ENCODE data around the gene NOS1AP. TPM values are rescaled to one million over a fixed set of nuclear protein-coding genes. Genes with fewer than 3 reads are reported as not detected.

NOS1AP gene
- total RNA-seq, 4 donors from 2014 or later: 0.99 to 9.0 (median 4.0) TPM

DNA sequence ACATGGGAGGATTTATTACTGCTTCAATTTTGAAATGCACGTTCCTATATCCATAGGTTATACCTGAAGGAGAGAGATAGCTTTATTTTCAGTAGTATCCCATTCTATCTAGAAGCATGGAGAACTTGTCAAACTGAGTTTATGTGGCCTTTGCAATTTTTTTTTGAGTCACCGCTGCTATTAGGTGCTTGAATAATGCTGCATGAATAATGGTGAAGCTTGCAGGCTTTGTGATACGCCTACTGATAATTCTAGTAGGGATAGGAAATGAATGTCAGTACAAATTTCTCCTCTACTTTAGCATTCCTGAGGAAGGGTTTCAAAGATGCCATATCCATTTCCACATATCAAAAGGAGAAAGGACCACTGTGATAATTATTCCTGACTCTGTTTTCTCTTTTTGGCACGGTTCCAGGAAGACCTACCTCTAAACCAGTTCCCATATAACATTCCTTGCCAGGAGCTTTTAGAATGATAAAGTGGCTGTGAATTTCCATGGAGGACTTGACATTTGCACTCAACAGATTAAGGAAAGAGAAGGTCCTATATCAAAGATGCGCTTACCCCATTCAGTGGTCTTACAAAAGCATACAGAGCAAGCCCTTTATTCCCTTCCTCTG lies 223.7 kb downstream of the NOS1AP start:
- intact Hi-C loops (cut with DNase I): no loop called here
- TF ChIP-seq, protein P1, sequence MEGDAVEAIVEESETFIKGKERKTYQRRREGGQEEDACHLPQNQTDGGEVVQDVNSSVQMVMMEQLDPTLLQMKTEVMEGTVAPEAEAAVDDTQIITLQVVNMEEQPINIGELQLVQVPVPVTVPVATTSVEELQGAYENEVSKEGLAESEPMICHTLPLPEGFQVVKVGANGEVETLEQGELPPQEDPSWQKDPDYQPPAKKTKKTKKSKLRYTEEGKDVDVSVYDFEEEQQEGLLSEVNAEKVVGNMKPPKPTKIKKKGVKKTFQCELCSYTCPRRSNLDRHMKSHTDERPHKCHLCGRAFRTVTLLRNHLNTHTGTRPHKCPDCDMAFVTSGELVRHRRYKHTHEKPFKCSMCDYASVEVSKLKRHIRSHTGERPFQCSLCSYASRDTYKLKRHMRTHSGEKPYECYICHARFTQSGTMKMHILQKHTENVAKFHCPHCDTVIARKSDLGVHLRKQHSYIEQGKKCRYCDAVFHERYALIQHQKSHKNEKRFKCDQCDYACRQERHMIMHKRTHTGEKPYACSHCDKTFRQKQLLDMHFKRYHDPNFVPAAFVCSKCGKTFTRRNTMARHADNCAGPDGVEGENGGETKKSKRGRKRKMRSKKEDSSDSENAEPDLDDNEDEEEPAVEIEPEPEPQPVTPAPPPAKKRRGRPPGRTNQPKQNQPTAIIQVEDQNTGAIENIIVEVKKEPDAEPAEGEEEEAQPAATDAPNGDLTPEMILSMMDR (IDR thresholded peaks at IDR 0.05): no peak
- TF ChIP-seq EP300 (IDR thresholded peaks at IDR 0.05): no peak
- no peak for TF ChIP-seq POLR2A (IDR thresholded peaks at IDR 0.05; ENCODE audit: low read depth)
- TF ChIP-seq POLR2AphosphoS5 (IDR thresholded peaks at IDR 0.05): no peak
- peaks cover 0 to 12% (median 6%) of the 10 kb centered on the region in 4 donors for H3K4me1 ChIP-seq
- no peaks in the 10 kb centered on the region for H3K36me3 ChIP-seq
- WGBS: 73% methylated on average over 5 of the region's 5 CpGs
- no peak overlapping the region for H3K4me3 ChIP-seq
- no peak overlapping the region for H3K27ac ChIP-seq (replicated peaks in 1 of 4)
- H3K27me3 ChIP-seq: no peaks in the 10 kb centered on the region
- H3K9me3 ChIP-seq: no peaks in the 10 kb centered on the region
- no peak for DNase-seq (ENCODE audit: extremely low spot score)

DNA sequence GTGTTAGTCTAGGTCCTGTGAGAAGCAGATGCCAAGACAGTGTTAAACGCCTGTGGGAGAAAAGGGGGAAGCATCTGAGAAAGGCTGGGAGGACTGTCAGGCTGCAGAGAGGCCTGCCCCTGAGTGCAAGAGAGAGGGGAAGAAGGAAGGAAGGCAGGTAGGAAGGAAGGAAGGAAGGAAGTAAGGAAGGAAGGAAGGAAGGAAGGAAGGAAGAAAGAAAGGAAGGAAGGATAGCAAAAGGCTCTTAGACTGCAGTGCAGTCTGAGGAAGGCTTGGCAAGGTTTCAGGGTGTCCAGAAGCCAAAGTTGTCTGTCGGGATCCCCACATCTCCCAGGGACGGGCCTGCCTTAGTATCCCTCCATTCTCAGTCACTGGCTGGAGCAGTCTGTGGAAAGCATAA lies 224.5 kb downstream of the NOS1AP start:
- Histone ChIP-seq H3K4me3 (no peak overlapping the region), H3K9me3 (no peaks in the 10 kb centered on the region), H3K27ac (replicated peaks in 1 of 4) (no peak overlapping the region), H3K4me1 (peaks cover 0 to 12% (median 6%) of the 10 kb centered on the region in 4 donors), H3K36me3 (no peaks in the 10 kb centered on the region), H3K27me3 (no peaks in the 10 kb centered on the region)
- 84% methylated on average over 3 of the region's 3 CpGs for WGBS
- intact Hi-C loops (cut with DNase I): no loop called here
- no peak for TF ChIP-seq POLR2A (IDR thresholded peaks at IDR 0.05; ENCODE audit: low read depth)
- no peak for DNase-seq (ENCODE audit: extremely low spot score)

DNA sequence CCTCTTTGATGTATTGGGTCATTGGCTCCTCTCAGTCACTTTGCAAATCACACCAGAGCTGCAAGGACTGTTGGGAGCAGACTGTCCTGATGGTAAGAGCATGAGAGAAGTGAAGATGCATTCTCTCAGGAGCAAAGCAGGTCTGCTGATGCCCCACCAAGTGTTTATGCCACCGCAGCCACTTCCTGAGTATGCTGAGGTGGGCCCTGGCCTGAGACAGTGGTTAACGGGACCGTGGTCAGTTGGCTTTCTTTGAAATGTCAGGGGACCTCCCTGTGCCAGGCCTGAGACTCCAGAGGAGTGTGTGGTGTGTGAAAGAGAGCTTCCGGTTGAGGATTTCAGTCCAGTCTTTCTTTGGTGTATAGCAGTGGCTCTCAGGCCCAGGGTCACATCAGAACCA lies 227.7 kb downstream of the NOS1AP start:
- no peak for DNase-seq (ENCODE audit: extremely low spot score)
- Histone ChIP-seq H3K9me3 (peaks cover 0 to 4% (median 0%) of the 10 kb centered on the region in 4 donors), H3K36me3 (no peaks in the 10 kb centered on the region), H3K27me3 (no peaks in the 10 kb centered on the region), H3K4me3 (no peak overlapping the region), H3K4me1 (peaks cover 0 to 8% (median 3%) of the 10 kb centered on the region in 4 donors), H3K27ac (replicated peaks in 1 of 4) (no peak overlapping the region)
- 83% methylated on average over 4 of the region's 4 CpGs for WGBS
- TF ChIP-seq POLR2AphosphoS5 (IDR thresholded peaks at IDR 0.05): no peak
- no peak for TF ChIP-seq EP300 (IDR thresholded peaks at IDR 0.05)
- TF ChIP-seq POLR2A (IDR thresholded peaks at IDR 0.05; ENCODE audit: low read depth): no peak
- TF ChIP-seq, protein P1 (IDR thresholded peaks at IDR 0.05): no peak
- intact Hi-C loops (cut with DNase I): no loop called here

DNA sequence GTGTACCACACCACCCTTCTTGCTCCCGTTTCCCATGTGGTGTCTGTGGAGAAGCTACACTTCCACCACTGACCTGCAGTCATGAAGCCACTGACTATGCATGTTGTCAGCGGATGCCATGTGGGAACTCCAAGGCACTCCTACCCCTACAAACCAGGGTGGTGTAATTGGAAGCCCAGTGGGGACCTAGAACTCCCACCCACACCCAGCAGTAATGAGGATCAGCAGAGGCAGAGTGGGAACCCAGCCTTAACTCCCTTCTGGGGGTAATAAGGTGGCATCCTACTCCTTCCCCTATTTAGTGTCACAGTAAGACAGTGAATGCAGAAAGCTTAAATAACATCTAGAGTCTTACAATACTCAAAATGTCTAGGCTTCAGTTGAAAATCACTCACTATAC lies 228.8 kb downstream of the NOS1AP start:
- peaks cover 0 to 4% (median 0%) of the 10 kb centered on the region in 4 donors for H3K9me3 ChIP-seq
- no peak for DNase-seq (ENCODE audit: extremely low spot score)
- H3K36me3 ChIP-seq: no peaks in the 10 kb centered on the region
- no peak overlapping the region for H3K4me3 ChIP-seq
- 94% methylated on average over 2 of the region's 2 CpGs for WGBS
- H3K4me1 ChIP-seq: no peaks in the 10 kb centered on the region
- intact Hi-C loops (cut with DNase I): no loop called here
- H3K27me3 ChIP-seq: no peaks in the 10 kb centered on the region
- TF ChIP-seq, protein P1 (IDR thresholded peaks at IDR 0.05): no peak
- TF ChIP-seq POLR2A (IDR thresholded peaks at IDR 0.05; ENCODE audit: low read depth) (no peak), POLR2AphosphoS5 (IDR thresholded peaks at IDR 0.05) (no peak), EP300 (IDR thresholded peaks at IDR 0.05) (no peak)
- no peak overlapping the region for H3K27ac ChIP-seq (replicated peaks in 1 of 4)

DNA sequence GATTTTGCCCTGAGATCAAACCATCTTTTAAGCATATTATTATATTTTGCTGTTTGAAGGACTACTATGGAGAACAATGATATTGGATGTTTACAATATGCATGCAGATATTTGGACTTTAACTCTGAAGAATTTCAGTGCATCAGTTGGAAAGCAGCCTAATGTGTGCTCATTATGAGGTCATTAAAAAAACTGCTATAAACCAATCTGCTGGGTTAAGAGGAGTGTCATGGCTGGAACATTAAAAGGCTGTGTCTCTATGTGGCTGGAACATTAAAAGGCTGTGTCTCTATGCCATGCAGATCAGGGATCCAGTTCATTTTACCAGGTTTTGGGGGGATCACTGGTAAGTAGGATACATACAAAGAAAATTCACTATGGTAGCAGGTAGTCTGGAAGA lies 229.5 kb downstream of the NOS1AP start:
- Histone ChIP-seq H3K4me3 (no peak overlapping the region), H3K9me3 (peaks cover 0 to 4% (median 0%) of the 10 kb centered on the region in 4 donors), H3K27ac (replicated peaks in 1 of 4) (no peak overlapping the region), H3K4me1 (no peaks in the 10 kb centered on the region), H3K36me3 (no peaks in the 10 kb centered on the region), H3K27me3 (no peaks in the 10 kb centered on the region)
- TF ChIP-seq POLR2A (IDR thresholded peaks at IDR 0.05; ENCODE audit: low read depth) (no peak), POLR2AphosphoS5 (IDR thresholded peaks at IDR 0.05) (no peak), EP300 (IDR thresholded peaks at IDR 0.05) (no peak)
- TF ChIP-seq, protein P1 (IDR thresholded peaks at IDR 0.05): no peak
- intact Hi-C loops (cut with DNase I): no loop called here
- no peak for DNase-seq (ENCODE audit: extremely low spot score)

All from esophagus muscularis mucosa (tissue), 4 donors.